Adrenal gland (tissue), 5 donors: Measurements from ENCODE around the gene TMEM200B.

ENCODE experiments used
- CTCF ChIP-seq, 6 experiments: fragments of 450-650 bp in 4 of 6; fragments of 200-600 bp in 2 of 6; sonication (generic) in 1 of 6; IDR thresholded peaks; 1 replicate in 5 of 6; 2 replicates in 1 of 6; pipeline versions ENCODE4 v1.5.1 to v1.8.0; 2016 to 2021; ENCODE audit warnings: antibody characterized with exemption in 6 of 6, mild to moderate bottlenecking in 2 of 6, moderate library complexity in 1 of 6
- POLR2A ChIP-seq, 2 donors: fragments of 450-650 bp; IDR thresholded peaks; one replicate each; pipeline ENCODE4 v1.6.1; 2017; ENCODE audit warnings: antibody characterized with exemption in 2 of 2, mild to moderate bottlenecking in 2 of 2, moderate library complexity in 1 of 2
- donor health status: DM: no; HTN: no; CAD: no.

- TF ChIP-seq CTCF (IDR thresholded peaks at IDR 0.05) (no peak), POLR2A (IDR thresholded peaks at IDR 0.05) (no peak)
Observed at GRCh38 chr1:29162025-29162424, 38.3 kb upstream of the TMEM200B start.
